WTC11 (cell line): Measurements from ENCODE around the gene NHERF2.

Experiments
- ATF3 ChIP-seq: sonication (generic); formaldehyde crosslinking; conservative IDR thresholded peaks from 2 replicates; pipeline ENCODE4 v1.8.1; 2022; ENCODE audit warnings: mild to moderate bottlenecking, missing genetic modification reagents
- USF1 ChIP-seq: sonication (generic); formaldehyde crosslinking; IDR thresholded peaks from 2 replicates; pipeline ENCODE4 v1.8.0; 2022; ENCODE audit warnings: mild to moderate bottlenecking, missing genetic modification reagents
- USF2 ChIP-seq: sonication (generic); formaldehyde crosslinking; IDR thresholded peaks from 2 replicates; pipeline ENCODE4 v1.8.1; 2023; ENCODE audit warnings: mild to moderate bottlenecking, missing genetic modification reagents, moderate library complexity
- ZNF425 ChIP-seq: fragments of 250-450 bp; sonication (Bioruptor Pico); conservative IDR thresholded peaks from 2 replicates; pipeline ENCODE4 v1.9.0; 2021; ENCODE audit warnings: mild to moderate bottlenecking
- TF ChIP-seq, protein P1 (sequence below): sonication (generic); formaldehyde crosslinking; IDR thresholded peaks from 2 replicates; pipeline ENCODE4 v1.8.1; 2022; ENCODE audit warnings: low read depth, missing genetic modification reagents, borderline replicate concordance
- TF ChIP-seq, protein P2 (sequence below): fragments of 200-600 bp; IDR thresholded peaks from 2 replicates; pipeline ENCODE4 v1.8.0; 2022; ENCODE audit warnings: antibody characterized with exemption
- TF ChIP-seq, protein P3 (sequence below): sonication (generic); formaldehyde crosslinking; IDR thresholded peaks from 2 replicates; pipeline ENCODE4 v1.8.1; 2023; ENCODE audit warnings: mild to moderate bottlenecking, missing genetic modification reagents, moderate library complexity

GRCh38 chr16:2042171-2042985, 15.7 kb downstream of the NHERF2 start:
- TF ChIP-seq ATF3 (CRISPR knock-in tag) (no peak), USF2 (CRISPR knock-in tag) (no peak), ZNF425 (CRISPR knock-in tag) (no peak), USF1 (CRISPR knock-in tag) (no peak)
- TF ChIP-seq, protein P1, sequence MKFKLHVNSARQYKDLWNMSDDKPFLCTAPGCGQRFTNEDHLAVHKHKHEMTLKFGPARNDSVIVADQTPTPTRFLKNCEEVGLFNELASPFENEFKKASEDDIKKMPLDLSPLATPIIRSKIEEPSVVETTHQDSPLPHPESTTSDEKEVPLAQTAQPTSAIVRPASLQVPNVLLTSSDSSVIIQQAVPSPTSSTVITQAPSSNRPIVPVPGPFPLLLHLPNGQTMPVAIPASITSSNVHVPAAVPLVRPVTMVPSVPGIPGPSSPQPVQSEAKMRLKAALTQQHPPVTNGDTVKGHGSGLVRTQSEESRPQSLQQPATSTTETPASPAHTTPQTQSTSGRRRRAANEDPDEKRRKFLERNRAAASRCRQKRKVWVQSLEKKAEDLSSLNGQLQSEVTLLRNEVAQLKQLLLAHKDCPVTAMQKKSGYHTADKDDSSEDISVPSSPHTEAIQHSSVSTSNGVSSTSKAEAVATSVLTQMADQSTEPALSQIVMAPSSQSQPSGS = no peak
- TF ChIP-seq, protein P2, sequence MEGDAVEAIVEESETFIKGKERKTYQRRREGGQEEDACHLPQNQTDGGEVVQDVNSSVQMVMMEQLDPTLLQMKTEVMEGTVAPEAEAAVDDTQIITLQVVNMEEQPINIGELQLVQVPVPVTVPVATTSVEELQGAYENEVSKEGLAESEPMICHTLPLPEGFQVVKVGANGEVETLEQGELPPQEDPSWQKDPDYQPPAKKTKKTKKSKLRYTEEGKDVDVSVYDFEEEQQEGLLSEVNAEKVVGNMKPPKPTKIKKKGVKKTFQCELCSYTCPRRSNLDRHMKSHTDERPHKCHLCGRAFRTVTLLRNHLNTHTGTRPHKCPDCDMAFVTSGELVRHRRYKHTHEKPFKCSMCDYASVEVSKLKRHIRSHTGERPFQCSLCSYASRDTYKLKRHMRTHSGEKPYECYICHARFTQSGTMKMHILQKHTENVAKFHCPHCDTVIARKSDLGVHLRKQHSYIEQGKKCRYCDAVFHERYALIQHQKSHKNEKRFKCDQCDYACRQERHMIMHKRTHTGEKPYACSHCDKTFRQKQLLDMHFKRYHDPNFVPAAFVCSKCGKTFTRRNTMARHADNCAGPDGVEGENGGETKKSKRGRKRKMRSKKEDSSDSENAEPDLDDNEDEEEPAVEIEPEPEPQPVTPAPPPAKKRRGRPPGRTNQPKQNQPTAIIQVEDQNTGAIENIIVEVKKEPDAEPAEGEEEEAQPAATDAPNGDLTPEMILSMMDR = no peak
- TF ChIP-seq, protein P3, sequence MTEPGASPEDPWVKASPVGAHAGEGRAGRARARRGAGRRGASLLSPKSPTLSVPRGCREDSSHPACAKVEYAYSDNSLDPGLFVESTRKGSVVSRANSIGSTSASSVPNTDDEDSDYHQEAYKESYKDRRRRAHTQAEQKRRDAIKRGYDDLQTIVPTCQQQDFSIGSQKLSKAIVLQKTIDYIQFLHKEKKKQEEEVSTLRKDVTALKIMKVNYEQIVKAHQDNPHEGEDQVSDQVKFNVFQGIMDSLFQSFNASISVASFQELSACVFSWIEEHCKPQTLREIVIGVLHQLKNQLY (CRISPR knock-in tag) = no peak
